K562 (cell line): Measurements from ENCODE around the gene UBXN4. TPM values are rescaled to one million over a fixed set of nuclear protein-coding genes. Genes with fewer than 3 reads are reported as not detected.
A peak's percentile ranks its signal among the peaks of the same experiment; 100 is the strongest.

ENCODE experiments used
- AFF1 ChIP-seq, 2 experiments: fragments of 450-650 bp; IDR thresholded peaks; 2 replicates each; pipeline ENCODE4 v1.6.1; 2018; ENCODE audit warnings: mild to moderate bottlenecking in 2 of 2, low read depth in 1 of 2; ENCODE audit not compliant: partially characterized antibody in 2 of 2
- ATF3 ChIP-seq, 2 experiments: fragments of 450-650 bp in 1 of 2; sonication (generic) in 1 of 2; formaldehyde crosslinking in 1 of 2; IDR thresholded peaks in 1 of 2; conservative IDR thresholded peaks in 1 of 2; 2 replicates each; pipeline versions ENCODE4 v1.6.1 to v1.8.1; 2016 to 2023; ENCODE audit warnings: mild to moderate bottlenecking in 2 of 2, moderate library complexity in 2 of 2, inconsistent platforms in 1 of 2, missing genetic modification reagents in 1 of 2
- ETV6 ChIP-seq, 3 experiments: fragments of 150-350 bp in 1 of 3; sonication (generic) in 1 of 3; formaldehyde crosslinking in 1 of 3; IDR thresholded peaks; 2 replicates each; pipeline versions ENCODE4 v1.6.1 to v1.8.0; 2014 to 2022; ENCODE audit warnings: borderline replicate concordance in 2 of 3, low read depth in 2 of 3, antibody characterized with exemption in 1 of 3, low read length in 1 of 3, mild to moderate bottlenecking in 1 of 3, missing genetic modification reagents in 1 of 3
- GTF2F1 ChIP-seq: IDR thresholded peaks from 2 replicates; pipeline ENCODE4 v1.6.1; 2011; ENCODE audit warnings: low read depth, low read length, improper control_type of control experiment
- HDGF ChIP-seq: fragments of 450-650 bp; IDR thresholded peaks from 2 replicates; pipeline ENCODE4 v1.6.1; 2016
- JUNB ChIP-seq: fragments of 450-650 bp; formaldehyde crosslinking; conservative IDR thresholded peaks from 2 replicates; pipeline ENCODE4 v1.4.0; 2020; ENCODE audit warnings: mild to moderate bottlenecking
- MCM7 ChIP-seq, 2 experiments: fragments of 450-650 bp; IDR thresholded peaks; 2 replicates each; pipeline ENCODE4 v1.6.1; 2016 to 2018
- MED1 ChIP-seq: sonication (generic); formaldehyde crosslinking; IDR thresholded peaks from 2 replicates; pipeline ENCODE4 v1.8.1; 2023; ENCODE audit warnings: missing genetic modification reagents, borderline replicate concordance
- NFATC3 ChIP-seq: fragments of 450-650 bp; IDR thresholded peaks from 2 replicates; pipeline ENCODE4 v1.6.1; 2017; ENCODE audit warnings: mild to moderate bottlenecking
- PRMT5 ChIP-seq: sonication (generic); formaldehyde crosslinking; IDR thresholded peaks from 2 replicates; pipeline ENCODE4 v1.5.0; 2020; ENCODE audit warnings: missing genetic modification reagents
- PRPF4 ChIP-seq: fragments of 200-400 bp; formaldehyde crosslinking; IDR thresholded peaks from one replicate; pipeline ENCODE4 v1.6.1; 2017; ENCODE audit warnings: low read length, low read depth, mild to moderate bottlenecking; ENCODE audit not compliant: insufficient read depth, poor library complexity, severe bottlenecking
- SPI1 ChIP-seq: IDR thresholded peaks from 2 replicates; pipeline ENCODE4 v1.6.1; 2011; ENCODE audit warnings: low read depth, low read length, control low read depth, borderline replicate concordance
- TAF9B ChIP-seq: fragments of 450-650 bp; IDR thresholded peaks from 2 replicates; pipeline ENCODE4 v1.6.1; 2018; ENCODE audit warnings: mild to moderate bottlenecking; ENCODE audit not compliant: partially characterized antibody
- THRAP3 ChIP-seq: fragments of 450-650 bp; IDR thresholded peaks from 2 replicates; pipeline ENCODE4 v1.6.1; 2016; ENCODE audit warnings: mild to moderate bottlenecking, inconsistent platforms, borderline replicate concordance
- TSC22D4 ChIP-seq: fragments of 450-650 bp; IDR thresholded peaks from 2 replicates; pipeline ENCODE4 v1.6.1; 2016; ENCODE audit warnings: missing genetic modification characterization, missing biosample characterization, control low read depth
- ZZZ3 ChIP-seq: fragments of 450-650 bp; IDR thresholded peaks from 2 replicates; pipeline ENCODE4 v1.6.1; 2016; ENCODE audit warnings: antibody characterized with exemption, mild to moderate bottlenecking, moderate library complexity
- polyA plus RNA-seq, 8 experiments: library from polyadenylated mRNA; depleted of rRNA in 4 of 8; stranded (reverse) in 5 of 8; unstranded in 3 of 8; fragments of >200 nt; fragmentation: Nextera tagmentation in 2 of 8; fragmentation: Illumina TruSeq in 1 of 8; extraction: Ambion mirVana in 2 of 8; extraction: Trizol in 1 of 8; gene quantifications; 2 replicates each; pipeline versions ENCODE4 v1.2.1 to v1.2.3, GENCODE V29; 2011 to 2014; ENCODE audit warnings: inconsistent platforms in 1 of 8, missing spikeins in 1 of 8
- total RNA-seq, 7 experiments: library from RNA; depleted of rRNA in 6 of 7; stranded (reverse); fragments of >200 nt in 6 of 7; fragmentation: Illumina TruSeq in 2 of 7; extraction: Trizol in 2 of 7; gene quantifications; 2 replicates each; pipeline versions ENCODE4 v1.2.1 to v1.2.3, GENCODE V29; 2011 to 2021; ENCODE audit warnings: low replicate concordance in 1 of 7
- TF ChIP-seq, protein P1 (sequence below): fragments of 450-650 bp; IDR thresholded peaks from 2 replicates; pipeline ENCODE4 v1.6.1; 2016; ENCODE audit warnings: mild to moderate bottlenecking
- TF ChIP-seq, protein P2 (sequence below): fragments of 450-650 bp; formaldehyde crosslinking; IDR thresholded peaks from 2 replicates; pipeline ENCODE4 v1.4.0; 2020; ENCODE audit warnings: mild to moderate bottlenecking, moderate library complexity

Gene UBXN4
- total and polyA plus RNA-seq, 9 of the 15 experiments (the other 6 are each of a cell fraction or from before 2014, with no cell fraction given), result 30.4 to 127 (median 55.3) TPM

- no peak for TF ChIP-seq TSC22D4 (tag)
- no peak for TF ChIP-seq MCM7 (IDR thresholded peaks at IDR 0.05)
- no peak for TF ChIP-seq TAF9B
- TF ChIP-seq JUNB, result no peak
- no peak for TF ChIP-seq MED1 (CRISPR knock-in tag)
- no peak for TF ChIP-seq ETV6 (IDR thresholded peaks at IDR 0.05; ENCODE audit: borderline replicate concordance in 1 of 2, low read depth in 2 of 2, low read length in 1 of 2)
- no peak for TF ChIP-seq ETV6 (CRISPR knock-in tag; IDR thresholded peaks at IDR 0.05; ENCODE audit: borderline replicate concordance)
- no peak for TF ChIP-seq SPI1
- TF ChIP-seq THRAP3, result no peak
- TF ChIP-seq GTF2F1, result no peak; the same call in 1 of the 2 replicates
- TF ChIP-seq AFF1 (IDR thresholded peaks at IDR 0.05; ENCODE audit: low read depth in 1 of 2, partially characterized antibody in 2 of 2), result no peak
- no peak for TF ChIP-seq ATF3 (IDR thresholded peaks at IDR 0.05)
- no peak for TF ChIP-seq ATF3 (CRISPR knock-in tag; conservative IDR thresholded peaks at IDR 0.05)
- 0 out of 2 replicates have a peak, but pooled peaks have one; percentile 18 for TF ChIP-seq HDGF
- TF ChIP-seq PRMT5 (CRISPR knock-in tag), result no peak
- no peak for TF ChIP-seq NFATC3
- TF ChIP-seq ZZZ3, result no peak
- TF ChIP-seq PRPF4, result no peak
- TF ChIP-seq, protein P1, sequence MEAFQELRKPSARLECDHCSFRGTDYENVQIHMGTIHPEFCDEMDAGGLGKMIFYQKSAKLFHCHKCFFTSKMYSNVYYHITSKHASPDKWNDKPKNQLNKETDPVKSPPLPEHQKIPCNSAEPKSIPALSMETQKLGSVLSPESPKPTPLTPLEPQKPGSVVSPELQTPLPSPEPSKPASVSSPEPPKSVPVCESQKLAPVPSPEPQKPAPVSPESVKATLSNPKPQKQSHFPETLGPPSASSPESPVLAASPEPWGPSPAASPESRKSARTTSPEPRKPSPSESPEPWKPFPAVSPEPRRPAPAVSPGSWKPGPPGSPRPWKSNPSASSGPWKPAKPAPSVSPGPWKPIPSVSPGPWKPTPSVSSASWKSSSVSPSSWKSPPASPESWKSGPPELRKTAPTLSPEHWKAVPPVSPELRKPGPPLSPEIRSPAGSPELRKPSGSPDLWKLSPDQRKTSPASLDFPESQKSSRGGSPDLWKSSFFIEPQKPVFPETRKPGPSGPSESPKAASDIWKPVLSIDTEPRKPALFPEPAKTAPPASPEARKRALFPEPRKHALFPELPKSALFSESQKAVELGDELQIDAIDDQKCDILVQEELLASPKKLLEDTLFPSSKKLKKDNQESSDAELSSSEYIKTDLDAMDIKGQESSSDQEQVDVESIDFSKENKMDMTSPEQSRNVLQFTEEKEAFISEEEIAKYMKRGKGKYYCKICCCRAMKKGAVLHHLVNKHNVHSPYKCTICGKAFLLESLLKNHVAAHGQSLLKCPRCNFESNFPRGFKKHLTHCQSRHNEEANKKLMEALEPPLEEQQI, result peak; percentile 45; the same call in 1 of the 2 replicates
- TF ChIP-seq, protein P2, sequence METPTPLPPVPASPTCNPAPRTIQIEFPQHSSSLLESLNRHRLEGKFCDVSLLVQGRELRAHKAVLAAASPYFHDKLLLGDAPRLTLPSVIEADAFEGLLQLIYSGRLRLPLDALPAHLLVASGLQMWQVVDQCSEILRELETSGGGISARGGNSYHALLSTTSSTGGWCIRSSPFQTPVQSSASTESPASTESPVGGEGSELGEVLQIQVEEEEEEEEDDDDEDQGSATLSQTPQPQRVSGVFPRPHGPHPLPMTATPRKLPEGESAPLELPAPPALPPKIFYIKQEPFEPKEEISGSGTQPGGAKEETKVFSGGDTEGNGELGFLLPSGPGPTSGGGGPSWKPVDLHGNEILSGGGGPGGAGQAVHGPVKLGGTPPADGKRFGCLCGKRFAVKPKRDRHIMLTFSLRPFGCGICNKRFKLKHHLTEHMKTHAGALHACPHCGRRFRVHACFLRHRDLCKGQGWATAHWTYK (CRISPR knock-in tag), result no peak
Measured at GRCh38 chr2:135741043-135741394, 636 bp upstream of the UBXN4 start (continued).
